G401.6 (cell line): ENCODE results near the gene PRAMEF12.
"Not testable (repeated sequence)": the region's sequence is repeated elsewhere in the genome, so short reads cannot be mapped to it uniquely, and the experiment has no call there.

Experiments used
- FAIRE-seq: peaks from 2 replicates; lab custom pipeline; 2012; peaks lifted over from hg19 to GRCh38; lab: Jason Lieb, UNC

Gene PRAMEF12

DNA sequence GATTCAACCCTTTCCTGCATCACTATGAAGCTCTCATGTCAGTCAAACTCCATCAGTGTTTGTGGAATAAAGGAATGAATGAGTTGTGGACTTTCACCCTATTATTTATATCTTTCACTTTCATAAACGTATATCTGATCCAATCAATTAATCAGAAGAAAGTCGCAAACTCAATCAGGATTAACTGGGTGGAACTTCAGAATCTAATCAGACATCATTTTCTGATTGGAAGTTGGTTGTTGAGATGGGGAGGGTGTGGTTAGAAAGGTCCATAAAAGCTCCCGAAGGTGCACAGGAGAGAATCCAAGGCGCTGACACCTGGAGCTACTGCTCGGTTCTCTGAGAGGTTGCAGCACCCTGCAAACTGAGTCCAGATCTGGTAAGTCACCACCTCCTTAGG lies at the start of gene PRAMEF12:
Gene PRAMEF12, plus strand, starts transcription at position 301 of the 400 bp plus-strand sequence. CDS start 1,130 bp downstream, outside the sequence.
- FAIRE-seq = no peak

- FAIRE-seq = no peak
Observed at GRCh38 chr1:12728391-12728790, 45.1 kb upstream of the PRAMEF12 start.

DNA sequence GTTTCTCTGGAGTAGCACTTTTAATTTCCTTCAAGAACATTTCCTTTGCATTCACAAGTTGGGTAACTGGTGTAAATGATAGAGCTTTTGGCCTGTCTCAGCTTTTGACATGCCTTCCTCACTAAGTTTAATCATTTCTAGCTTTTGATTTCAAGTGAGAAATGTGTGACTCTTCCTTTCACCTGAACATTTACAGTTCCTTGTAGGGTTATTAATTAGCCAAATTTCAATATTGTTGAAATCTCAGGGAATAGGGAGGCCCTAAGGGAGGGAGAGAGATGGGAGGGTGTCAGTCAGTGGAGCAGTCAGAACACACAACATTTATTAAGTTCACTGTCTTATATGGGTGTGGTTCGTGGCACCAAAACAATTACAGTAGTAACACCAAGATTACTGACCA lies 43.4 kb upstream of the PRAMEF12 start:
- FAIRE-seq = no peak

- not testable (repeated sequence) for FAIRE-seq
Observed at GRCh38 chr1:12731084-12731483, 42.5 kb upstream of the PRAMEF12 start.

- FAIRE-seq = no peak
Observed at GRCh38 chr1:12734651-12735050, 38.9 kb upstream of the PRAMEF12 start.

DNA sequence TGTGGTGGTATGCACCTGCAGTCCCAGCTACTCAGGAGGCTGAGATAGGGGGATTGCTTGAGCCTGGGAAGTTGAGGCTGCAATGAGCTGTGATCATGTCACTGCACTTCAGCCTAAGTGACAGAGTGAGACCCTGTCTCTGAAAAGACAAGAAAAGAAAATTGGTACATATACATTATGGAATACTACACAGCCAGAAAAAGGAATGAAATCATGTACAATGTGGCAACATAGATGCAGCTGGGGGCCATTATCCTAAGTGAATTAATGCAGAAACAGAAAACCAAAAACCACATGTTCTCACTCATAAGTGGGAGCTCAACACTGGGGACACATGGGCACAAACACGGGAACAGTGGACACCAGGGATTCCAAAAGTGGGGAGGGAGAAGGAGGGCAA lies 34.6 kb upstream of the PRAMEF12 start:
- FAIRE-seq = no peak

- FAIRE-seq = no peak
Observed at GRCh38 chr1:12739613-12740012, 33.9 kb upstream of the PRAMEF12 start.

DNA sequence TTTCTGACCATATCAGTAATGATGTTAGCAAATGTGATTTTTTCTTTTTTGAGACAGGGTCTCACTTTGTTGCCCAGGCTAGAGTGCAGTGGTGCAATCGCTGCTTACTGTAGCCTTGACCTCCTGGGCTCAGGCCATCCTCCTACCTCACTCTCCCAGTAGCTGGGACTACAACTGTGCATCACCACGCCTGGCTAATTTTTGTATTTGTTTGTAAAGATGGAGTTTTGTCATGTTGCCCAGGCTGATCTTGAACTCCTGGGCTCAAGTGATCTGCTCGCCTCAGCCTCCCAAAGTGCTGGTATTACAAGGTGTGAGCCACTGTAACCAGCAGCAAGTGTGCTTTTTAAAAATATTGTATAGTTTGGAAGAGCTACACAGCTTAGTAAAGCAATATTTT lies 31.6 kb upstream of the PRAMEF12 start:
- no peak for FAIRE-seq

- FAIRE-seq = no peak
Observed at GRCh38 chr1:12745126-12745991, 28.2 kb upstream of the PRAMEF12 start.

GRCh38 chr1:12745992-12746323 lies 27.6 kb upstream of the PRAMEF12 start, which contains the start of gene CFAP107:
Gene CFAP107 (plus strand): TSS chr1:12746200. CDS start chr1:12746431, 231 bp downstream.
- no peak for FAIRE-seq

DNA sequence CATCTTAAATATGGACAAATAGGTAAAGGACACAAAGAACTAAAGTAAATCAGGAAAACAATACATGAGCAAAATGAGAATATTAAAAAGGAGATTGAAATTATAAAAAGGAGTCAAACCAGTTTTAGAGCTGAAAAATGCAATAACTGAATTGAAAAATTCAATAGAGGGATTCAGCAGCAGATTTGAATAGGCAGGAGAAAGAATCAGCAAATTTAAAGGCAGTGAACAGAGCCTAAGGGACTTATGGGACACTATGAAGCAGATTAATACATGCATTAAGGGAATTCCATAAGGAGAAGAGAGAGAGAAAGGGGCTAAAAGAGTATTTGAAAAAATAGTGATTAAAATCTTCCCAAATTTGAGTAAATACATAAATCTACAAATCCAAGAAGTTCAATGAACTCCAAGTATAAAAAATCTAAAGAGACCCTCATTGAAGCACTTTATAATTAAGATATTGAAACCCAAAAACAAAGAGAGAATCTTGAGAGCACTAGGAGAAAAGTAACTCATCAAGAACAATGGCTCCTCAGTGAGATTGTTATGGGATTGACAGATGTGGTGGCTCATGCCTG lies 24.7 kb upstream of the PRAMEF12 start:
- FAIRE-seq = no peak

- FAIRE-seq = no peak
Observed at GRCh38 chr1:12754738-12755137, 18.8 kb upstream of the PRAMEF12 start.

DNA sequence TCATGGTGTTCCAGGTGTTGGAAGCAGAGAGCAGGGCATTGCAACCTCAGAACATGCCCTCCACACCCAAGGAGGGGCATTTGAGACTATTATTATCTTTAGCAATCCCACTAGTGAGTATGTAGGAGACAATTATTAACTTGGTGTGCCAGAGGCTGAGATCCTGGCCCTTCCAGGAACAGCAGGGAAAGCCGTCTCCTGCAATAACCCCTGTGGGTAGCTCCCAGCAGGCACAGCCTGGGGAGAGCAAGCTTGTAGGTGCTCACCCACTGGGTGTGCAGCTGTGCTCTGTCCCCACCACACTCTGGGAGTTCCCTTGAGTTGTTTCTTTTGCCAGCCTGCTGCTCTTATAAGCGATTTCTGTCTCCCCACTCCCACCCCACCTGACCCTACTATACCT lies 17.3 kb upstream of the PRAMEF12 start:
- FAIRE-seq = no peak

DNA sequence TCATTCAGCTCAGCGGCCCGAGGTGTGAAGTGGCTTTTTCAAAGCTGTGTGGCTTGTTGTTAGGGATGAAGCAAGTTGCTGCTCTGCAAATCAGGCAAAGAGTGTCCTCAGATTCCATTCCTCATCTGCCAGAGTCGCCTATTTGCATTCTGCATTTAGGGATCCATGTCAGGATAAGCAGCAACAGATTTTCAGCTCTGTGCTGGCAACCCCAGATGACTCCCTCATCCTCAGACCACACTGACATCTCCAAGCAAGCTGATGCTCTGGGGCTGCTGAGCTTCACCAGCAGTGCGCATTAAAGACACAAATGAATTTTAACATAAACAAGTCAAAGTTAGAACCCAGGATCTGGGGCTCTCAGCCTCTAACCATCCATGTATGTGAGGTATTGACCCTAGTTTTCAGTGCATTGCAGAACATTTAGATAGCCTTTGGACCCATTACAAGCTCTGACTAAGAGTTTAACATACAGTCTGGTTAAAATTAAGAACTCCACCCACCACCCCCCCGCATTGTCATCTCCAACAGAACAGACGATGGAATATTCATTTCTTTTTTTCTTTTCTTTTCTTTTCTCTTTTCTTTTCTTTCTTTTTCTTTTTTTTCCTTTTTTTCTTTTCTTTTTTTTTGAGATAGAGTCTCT lies 16.6 kb upstream of the PRAMEF12 start:
- no peak for FAIRE-seq

DNA sequence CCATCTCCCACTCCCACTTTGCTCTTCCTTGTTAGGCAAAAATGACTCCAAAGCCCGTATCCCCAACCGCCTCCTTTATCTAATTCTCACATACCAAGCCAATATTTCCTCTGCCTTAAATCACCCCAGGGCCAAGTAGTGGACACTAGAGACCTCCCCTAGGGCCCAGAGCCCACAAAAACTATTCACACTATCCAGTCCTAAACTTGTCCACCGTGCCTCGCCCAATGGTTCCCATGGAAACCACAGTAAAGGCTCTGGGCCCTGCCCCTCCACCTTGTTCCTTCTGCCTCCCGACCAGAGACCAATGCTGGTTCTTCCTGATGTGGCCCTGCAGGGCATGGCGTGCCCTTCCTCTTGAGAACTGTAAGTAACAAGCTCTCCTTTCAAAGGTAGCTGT lies 15.7 kb upstream of the PRAMEF12 start:
- no peak for FAIRE-seq

DNA sequence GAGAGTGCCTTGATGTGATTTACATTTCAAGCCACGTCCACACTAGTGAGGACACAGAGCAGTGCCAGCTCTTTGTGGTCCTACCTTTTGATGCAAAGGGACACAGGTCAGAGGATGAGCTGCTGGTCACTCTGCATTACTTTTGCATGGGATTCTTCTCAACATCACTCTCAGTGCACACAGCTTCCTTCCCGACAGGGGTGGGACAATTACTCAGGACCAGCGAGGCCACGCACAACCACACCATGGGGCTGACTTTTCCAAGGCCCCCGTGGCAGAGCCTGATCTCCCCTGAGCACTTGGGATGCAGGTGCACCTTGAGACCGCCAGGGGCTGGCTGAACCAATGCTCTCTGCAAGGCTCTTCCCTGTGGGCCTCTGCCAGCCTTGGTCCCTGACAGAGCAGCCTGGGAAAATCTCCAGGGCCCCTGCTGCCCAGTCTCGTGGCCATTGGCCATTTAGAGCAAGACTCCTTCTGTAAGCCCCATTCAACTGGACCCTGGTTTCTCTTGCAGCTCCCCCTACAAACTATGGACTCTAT lies 13.2 kb upstream of the PRAMEF12 start:
- no peak for FAIRE-seq

GRCh38 chr1:12761781-12762180 lies 11.8 kb upstream of the PRAMEF12 start:
- no peak for FAIRE-seq

- no peak for FAIRE-seq
Observed at GRCh38 chr1:12762766-12763165, 10.8 kb upstream of the PRAMEF12 start.

GRCh38 chr1:12763479-12763878 lies 10.1 kb upstream of the PRAMEF12 start:
- FAIRE-seq = no peak

DNA sequence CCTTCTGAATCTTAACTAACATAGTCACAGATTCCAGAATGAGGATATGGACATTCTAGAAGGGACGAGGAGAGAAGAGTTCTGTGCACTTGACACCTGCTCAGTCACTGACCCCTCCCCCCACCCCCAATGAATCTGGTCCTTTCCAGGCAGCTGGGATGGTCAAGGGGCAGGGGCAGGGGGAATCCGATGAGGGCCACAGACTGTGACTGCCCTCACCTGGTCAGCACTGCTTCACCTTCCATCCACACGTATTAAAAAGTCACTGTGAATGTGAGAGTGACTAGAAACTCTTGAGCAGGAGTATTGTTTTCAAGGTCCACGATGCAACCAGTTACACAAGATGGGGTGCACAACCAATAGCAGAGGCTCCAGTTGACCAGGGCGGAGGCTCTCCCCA lies 9.5 kb upstream of the PRAMEF12 start:
- no peak for FAIRE-seq

DNA sequence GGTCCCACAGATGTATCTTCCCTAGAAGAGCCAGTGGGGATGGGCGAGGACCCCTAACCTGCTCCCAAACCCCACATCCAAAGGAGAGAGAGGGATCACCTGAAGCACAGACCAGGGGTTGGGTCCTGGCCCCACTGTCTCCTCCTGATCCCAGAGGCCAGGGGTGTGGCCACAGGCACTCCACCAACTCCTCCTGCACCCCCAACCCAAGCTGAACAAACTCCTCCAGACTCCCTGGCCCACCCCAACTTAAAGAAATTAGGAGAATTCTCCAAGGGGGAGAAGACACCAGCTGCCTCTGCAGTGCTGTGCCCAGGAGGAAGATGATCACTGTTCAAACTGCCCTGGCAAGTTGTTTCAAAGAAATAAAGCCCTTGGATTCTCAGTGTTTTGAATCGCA lies 4.5 kb upstream of the PRAMEF12 start:
- FAIRE-seq = no peak

DNA sequence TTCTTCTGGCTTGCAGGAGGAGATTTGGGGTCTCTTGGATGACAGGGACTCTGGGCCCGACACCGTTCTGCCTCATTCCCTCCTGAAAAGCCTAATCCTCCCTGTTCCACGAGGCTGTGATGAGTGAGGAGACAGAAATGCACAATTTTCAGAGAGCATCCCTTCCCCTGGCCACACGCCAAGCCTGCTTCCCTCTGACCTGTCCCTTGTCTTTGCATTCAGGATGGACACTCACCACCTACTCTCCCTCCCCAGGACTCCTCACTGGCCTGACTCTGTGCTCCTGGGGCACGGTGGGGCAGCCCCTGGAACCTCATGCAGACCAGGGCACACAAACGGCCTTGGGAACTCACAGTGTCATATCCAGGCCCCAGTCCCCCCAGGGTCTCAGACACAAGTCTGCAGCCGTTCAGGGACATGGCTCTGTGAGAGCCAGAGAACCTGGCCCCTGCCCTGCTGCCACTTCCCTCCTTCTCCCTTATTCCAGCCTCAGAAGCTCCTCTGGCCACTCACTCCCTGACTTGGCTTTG lies 3.5 kb upstream of the PRAMEF12 start:
- no peak for FAIRE-seq

DNA sequence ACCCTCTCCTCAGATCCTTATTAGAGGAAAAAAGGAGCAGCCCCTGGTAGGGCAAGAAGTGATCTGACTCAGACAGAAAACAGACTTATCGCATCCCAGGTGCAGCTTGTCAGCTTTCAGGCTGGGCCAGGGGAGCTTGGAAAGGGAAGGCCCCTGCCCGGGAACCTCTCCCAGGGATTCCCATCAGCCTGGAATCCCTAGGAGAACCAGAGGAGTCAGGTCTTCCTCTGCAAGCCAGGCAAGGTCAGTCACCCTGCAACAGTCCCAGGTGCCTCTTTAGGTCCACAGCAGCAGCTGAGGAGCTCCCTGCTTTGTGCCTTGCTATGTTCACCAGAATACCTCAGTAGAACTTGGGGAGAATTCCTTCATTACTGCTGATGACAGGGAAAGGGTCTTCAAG lies 2.9 kb upstream of the PRAMEF12 start:
- no peak for FAIRE-seq
